ENCODE data around the gene PEX11B.

The PEX11B gene

DNA sequence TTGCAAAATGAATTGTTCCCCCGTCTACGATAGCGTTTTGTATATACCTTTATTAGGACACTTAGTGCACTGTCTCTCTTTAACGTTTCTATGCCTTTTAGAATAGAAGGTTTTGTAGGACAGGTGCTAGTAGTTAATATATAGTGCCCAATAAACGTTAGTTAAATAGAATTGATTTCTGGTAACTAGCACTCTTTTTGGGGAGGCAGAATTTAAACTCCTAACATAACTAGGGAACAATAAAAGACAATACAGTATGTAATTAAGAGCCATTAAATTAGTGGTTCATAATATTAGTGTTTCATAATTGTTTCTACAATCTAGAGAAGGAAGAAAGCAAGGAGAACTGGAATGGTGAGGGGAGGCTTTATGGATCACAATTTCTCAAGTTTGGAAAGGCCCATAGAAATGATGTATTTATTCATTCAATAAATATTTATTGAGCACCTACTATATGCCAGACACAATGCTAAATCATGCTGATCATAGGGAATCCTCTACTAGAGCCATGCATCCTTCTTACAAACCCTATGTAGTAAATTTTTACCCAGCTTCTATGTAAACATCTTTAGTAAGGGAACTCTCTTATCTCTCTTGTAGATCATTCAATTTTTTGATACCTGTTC is 46.7 kb upstream of the PEX11B start:
- H3K4me3 ChIP-seq (ENCODE audit: low read depth, low read length), result peak overlapping the region; percentile 70
- H3K9me3 ChIP-seq (ENCODE audit: control insufficient read depth, insufficient read depth, low read depth, low read length), result no peaks in the 10 kb centered on the region
- ChIA-PET POLR2A (interaction anchor here (0.7 to 4.1 kb wide), 12 partner anchors 8 to 141 kb away, joined by 3 to 39 read pairs (median 6); partner anchors contain the start of genes PIAS3, POLR3C, RBM8A and RNF115), CTCF (interaction anchor here (0.8 to 5.0 kb wide), 5 partner anchors 12 to 74 kb away, joined by 3 to 43 read pairs (median 6); no protein-coding TSS in a partner anchor)
- H3K27ac ChIP-seq (ENCODE audit: extremely low read depth, low read depth, low read length), result no peak overlapping the region
- H3K4me1 ChIP-seq (ENCODE audit: control insufficient read depth, insufficient read depth, low read length), result peaks cover 9% of the 10 kb centered on the region
- no peaks in the 10 kb centered on the region for H3K36me3 ChIP-seq (ENCODE audit: control insufficient read depth in 2 of 2, insufficient read depth in 1 of 2, low read length in 2 of 2)
- no peak for TF ChIP-seq ZNF585B (tag by site-specific recombination; IDR thresholded peaks at IDR 0.05)
- TF ChIP-seq ZNF335 (tag by site-specific recombination; conservative IDR thresholded peaks at IDR 0.05), result peak; percentile 50
- TF ChIP-seq ZNF664 (tag by site-specific recombination; IDR thresholded peaks at IDR 0.05), result peak; percentile 95

DNA sequence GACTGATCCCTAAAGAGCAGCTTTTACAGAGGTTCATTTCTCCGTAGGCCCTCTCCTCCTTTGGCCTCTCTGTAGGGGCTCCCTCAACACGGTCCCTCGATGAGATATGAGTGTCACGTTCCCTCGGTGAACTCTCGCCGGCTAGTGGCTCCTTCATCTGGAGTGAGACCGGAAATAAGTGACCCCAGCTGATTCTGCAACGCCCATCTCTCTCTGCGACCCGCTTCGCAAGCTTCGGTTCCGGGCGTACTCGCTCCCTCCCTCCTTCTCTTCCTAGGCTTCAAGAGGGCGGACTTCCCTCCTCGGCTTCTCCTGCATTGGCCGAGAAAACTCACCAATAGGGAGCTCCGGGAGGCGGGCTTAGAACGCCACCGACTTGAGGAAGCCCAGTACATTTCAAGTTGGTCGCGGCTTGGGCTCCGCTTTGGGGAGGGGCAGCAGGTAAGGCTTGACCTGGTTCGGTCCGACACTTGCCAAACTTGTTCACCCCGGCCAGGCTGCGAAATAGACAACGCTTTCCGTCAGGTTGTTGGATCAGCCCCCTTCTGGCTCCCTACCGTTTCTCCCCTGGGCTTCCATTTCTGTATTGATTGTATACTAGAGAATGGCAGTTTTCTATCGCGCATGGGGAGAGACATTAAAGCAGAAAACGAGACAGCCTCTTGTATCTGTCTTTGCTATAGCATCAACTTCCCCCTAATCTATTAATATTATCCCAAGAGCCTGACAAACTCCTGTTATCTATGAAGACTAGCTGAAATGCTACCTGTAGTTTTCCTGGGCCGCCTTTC is 46.0 kb upstream of the PEX11B start, which contains the start of the genes ANKRD34A and POLR3GL:
Gene ANKRD34A (minus strand): TSS at position 248 of the 791 bp plus-strand sequence. CDS start 2,816 bp downstream, outside the sequence.
Gene POLR3GL (plus strand): TSS at position 363 of the 791 bp plus-strand sequence. CDS start 10,176 bp downstream, outside the sequence.
- POLR2A ChIA-PET, result interaction anchor here (0.7 to 4.1 kb wide), 16 partner anchors 8 to 1207 kb away, joined by 3 to 39 read pairs (median 6); partner anchors contain the start of genes ANKRD35, PIAS3, POLR3C and PRKAB2
- Histone ChIP-seq H3K27ac (ENCODE audit: extremely low read depth, low read depth, low read length) (peak within 1 kb of the TSS; percentile 16; the same call in 1 of the 2 replicates), H3K4me1 (ENCODE audit: control insufficient read depth, insufficient read depth, low read length) (peaks cover 9% of the 10 kb centered on the region), H3K4me3 (ENCODE audit: low read depth, low read length) (peak within 1 kb of the TSS; percentile 70), H3K36me3 (ENCODE audit: control insufficient read depth in 2 of 2, insufficient read depth in 1 of 2, low read length in 2 of 2) (no peaks in the 10 kb centered on the region), H3K9me3 (ENCODE audit: control insufficient read depth, insufficient read depth, low read depth, low read length) (no peaks in the 10 kb centered on the region)
- CTCF ChIA-PET, result interaction anchor here (0.8 to 5.0 kb wide), 9 partner anchors 10 to 119 kb away, joined by 3 to 43 read pairs (median 6); partner anchors contain the start of gene NUDT17
- no peak for TF ChIP-seq ZNF768 (tag by site-specific recombination; IDR thresholded peaks at IDR 0.05)
- TF ChIP-seq, protein P1, sequence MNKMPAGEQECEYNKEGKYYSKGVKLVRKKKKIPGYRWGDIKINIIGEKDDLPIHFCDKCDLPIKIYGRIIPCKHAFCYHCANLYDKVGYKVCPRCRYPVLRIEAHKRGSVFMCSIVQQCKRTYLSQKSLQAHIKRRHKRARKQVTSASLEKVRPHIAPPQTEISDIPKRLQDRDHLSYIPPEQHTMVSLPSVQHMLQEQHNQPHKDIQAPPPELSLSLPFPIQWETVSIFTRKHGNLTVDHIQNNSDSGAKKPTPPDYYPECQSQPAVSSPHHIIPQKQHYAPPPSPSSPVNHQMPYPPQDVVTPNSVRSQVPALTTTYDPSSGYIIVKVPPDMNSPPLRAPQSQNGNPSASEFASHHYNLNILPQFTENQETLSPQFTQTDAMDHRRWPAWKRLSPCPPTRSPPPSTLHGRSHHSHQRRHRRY (tag by site-specific recombination; IDR thresholded peaks at IDR 0.05), result no peak
- TF ChIP-seq ZNF155 (tag by site-specific recombination; IDR thresholded peaks at IDR 0.05), result no peak
- TF ChIP-seq ZNF24 (tag by site-specific recombination; IDR thresholded peaks at IDR 0.05), result no peak
- TF ChIP-seq, protein P2, sequence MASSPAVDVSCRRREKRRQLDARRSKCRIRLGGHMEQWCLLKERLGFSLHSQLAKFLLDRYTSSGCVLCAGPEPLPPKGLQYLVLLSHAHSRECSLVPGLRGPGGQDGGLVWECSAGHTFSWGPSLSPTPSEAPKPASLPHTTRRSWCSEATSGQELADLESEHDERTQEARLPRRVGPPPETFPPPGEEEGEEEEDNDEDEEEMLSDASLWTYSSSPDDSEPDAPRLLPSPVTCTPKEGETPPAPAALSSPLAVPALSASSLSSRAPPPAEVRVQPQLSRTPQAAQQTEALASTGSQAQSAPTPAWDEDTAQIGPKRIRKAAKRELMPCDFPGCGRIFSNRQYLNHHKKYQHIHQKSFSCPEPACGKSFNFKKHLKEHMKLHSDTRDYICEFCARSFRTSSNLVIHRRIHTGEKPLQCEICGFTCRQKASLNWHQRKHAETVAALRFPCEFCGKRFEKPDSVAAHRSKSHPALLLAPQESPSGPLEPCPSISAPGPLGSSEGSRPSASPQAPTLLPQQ (tag by site-specific recombination; IDR thresholded peaks at IDR 0.05), result peak; percentile 44; the same call in 1 of the 2 replicates
- TF ChIP-seq ZNF10 (tag by site-specific recombination; IDR thresholded peaks at IDR 0.05), result no peak
- TF ChIP-seq ZNF830 (tag by site-specific recombination; IDR thresholded peaks at IDR 0.05; ENCODE audit: low read depth), result no peak
- peak; percentile 39; the same call in 1 of the 2 replicates for TF ChIP-seq ZEB2 (tag by site-specific recombination; IDR thresholded peaks at IDR 0.05)
- TF ChIP-seq, protein P3, sequence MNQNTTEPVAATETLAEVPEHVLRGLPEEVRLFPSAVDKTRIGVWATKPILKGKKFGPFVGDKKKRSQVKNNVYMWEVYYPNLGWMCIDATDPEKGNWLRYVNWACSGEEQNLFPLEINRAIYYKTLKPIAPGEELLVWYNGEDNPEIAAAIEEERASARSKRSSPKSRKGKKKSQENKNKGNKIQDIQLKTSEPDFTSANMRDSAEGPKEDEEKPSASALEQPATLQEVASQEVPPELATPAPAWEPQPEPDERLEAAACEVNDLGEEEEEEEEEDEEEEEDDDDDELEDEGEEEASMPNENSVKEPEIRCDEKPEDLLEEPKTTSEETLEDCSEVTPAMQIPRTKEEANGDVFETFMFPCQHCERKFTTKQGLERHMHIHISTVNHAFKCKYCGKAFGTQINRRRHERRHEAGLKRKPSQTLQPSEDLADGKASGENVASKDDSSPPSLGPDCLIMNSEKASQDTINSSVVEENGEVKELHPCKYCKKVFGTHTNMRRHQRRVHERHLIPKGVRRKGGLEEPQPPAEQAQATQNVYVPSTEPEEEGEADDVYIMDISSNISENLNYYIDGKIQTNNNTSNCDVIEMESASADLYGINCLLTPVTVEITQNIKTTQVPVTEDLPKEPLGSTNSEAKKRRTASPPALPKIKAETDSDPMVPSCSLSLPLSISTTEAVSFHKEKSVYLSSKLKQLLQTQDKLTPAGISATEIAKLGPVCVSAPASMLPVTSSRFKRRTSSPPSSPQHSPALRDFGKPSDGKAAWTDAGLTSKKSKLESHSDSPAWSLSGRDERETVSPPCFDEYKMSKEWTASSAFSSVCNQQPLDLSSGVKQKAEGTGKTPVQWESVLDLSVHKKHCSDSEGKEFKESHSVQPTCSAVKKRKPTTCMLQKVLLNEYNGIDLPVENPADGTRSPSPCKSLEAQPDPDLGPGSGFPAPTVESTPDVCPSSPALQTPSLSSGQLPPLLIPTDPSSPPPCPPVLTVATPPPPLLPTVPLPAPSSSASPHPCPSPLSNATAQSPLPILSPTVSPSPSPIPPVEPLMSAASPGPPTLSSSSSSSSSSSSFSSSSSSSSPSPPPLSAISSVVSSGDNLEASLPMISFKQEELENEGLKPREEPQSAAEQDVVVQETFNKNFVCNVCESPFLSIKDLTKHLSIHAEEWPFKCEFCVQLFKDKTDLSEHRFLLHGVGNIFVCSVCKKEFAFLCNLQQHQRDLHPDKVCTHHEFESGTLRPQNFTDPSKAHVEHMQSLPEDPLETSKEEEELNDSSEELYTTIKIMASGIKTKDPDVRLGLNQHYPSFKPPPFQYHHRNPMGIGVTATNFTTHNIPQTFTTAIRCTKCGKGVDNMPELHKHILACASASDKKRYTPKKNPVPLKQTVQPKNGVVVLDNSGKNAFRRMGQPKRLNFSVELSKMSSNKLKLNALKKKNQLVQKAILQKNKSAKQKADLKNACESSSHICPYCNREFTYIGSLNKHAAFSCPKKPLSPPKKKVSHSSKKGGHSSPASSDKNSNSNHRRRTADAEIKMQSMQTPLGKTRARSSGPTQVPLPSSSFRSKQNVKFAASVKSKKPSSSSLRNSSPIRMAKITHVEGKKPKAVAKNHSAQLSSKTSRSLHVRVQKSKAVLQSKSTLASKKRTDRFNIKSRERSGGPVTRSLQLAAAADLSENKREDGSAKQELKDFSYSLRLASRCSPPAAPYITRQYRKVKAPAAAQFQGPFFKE (tag by site-specific recombination; IDR thresholded peaks at IDR 0.05; ENCODE audit: borderline replicate concordance), result no peak
- no peak for TF ChIP-seq ZNF292 (tag by site-specific recombination; IDR thresholded peaks at IDR 0.05; ENCODE audit: borderline replicate concordance, low read depth)
- no peak for TF ChIP-seq ZNF146 (tag by site-specific recombination; IDR thresholded peaks at IDR 0.05)
- TF ChIP-seq ZNF561 (tag by site-specific recombination; IDR thresholded peaks at IDR 0.05; ENCODE audit: borderline replicate concordance), result peak; percentile 23; the same call in 1 of the 2 replicates
- TF ChIP-seq ZNF560 (tag by site-specific recombination; IDR thresholded peaks at IDR 0.05; ENCODE audit: borderline replicate concordance), result no peak
- TF ChIP-seq, protein P4, sequence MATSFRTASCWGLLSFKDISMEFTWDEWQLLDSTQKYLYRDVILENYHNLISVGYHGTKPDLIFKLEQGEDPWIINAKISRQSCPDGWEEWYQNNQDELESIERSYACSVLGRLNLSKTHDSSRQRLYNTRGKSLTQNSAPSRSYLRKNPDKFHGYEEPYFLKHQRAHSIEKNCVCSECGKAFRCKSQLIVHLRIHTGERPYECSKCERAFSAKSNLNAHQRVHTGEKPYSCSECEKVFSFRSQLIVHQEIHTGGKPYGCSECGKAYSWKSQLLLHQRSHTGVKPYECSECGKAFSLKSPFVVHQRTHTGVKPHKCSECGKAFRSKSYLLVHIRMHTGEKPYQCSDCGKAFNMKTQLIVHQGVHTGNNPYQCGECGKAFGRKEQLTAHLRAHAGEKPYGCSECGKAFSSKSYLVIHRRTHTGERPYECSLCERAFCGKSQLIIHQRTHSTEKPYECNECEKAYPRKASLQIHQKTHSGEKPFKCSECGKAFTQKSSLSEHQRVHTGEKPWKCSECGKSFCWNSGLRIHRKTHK (tag by site-specific recombination; IDR thresholded peaks at IDR 0.05), result no peak
- no peak for TF ChIP-seq ZNF530 (tag by site-specific recombination; IDR thresholded peaks at IDR 0.05; ENCODE audit: low read depth)
- TF ChIP-seq, protein P5, sequence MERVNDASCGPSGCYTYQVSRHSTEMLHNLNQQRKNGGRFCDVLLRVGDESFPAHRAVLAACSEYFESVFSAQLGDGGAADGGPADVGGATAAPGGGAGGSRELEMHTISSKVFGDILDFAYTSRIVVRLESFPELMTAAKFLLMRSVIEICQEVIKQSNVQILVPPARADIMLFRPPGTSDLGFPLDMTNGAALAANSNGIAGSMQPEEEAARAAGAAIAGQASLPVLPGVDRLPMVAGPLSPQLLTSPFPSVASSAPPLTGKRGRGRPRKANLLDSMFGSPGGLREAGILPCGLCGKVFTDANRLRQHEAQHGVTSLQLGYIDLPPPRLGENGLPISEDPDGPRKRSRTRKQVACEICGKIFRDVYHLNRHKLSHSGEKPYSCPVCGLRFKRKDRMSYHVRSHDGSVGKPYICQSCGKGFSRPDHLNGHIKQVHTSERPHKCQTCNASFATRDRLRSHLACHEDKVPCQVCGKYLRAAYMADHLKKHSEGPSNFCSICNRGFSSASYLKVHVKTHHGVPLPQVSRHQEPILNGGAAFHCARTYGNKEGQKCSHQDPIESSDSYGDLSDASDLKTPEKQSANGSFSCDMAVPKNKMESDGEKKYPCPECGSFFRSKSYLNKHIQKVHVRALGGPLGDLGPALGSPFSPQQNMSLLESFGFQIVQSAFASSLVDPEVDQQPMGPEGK (tag by site-specific recombination; IDR thresholded peaks at IDR 0.05), result 0 out of 2 replicates have a peak, but pooled peaks have one; percentile 26

Data from HEK293 (cell line).